NCI-H510A (cell line): ENCODE data around the gene SLC39A9.
A peak's percentile ranks its signal among the peaks of the same experiment; 100 is the strongest.
"Not testable (repeated sequence)": the region's sequence is repeated elsewhere in the genome, so short reads cannot be mapped to it uniquely, and the experiment has no call there.

ENCODE experiments used
- DNase-seq: peaks from one replicate; lab custom pipeline; 2025; lab: John Stamatoyannopoulos, UW

The SLC39A9 gene

DNA sequence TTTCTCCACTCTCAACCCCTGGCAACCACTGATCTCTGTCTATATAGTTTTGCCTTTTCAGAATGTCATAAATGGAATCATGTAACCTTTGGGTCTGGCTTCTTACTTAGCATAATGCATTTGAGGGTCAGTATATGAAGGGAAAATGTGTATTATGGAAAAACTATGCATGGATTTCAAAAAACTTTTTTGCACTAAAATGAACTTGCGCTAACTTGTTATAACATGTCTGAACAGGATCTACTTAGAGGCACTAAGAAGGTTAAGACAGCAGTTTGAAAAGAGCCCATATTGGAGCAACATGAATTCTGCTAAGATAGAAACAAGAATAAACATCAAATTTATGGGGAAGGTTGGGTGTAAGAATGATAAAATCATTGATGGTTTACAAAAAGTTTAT lies 29.1 kb downstream of the SLC39A9 start:
- DNase-seq, result no peak

DNA sequence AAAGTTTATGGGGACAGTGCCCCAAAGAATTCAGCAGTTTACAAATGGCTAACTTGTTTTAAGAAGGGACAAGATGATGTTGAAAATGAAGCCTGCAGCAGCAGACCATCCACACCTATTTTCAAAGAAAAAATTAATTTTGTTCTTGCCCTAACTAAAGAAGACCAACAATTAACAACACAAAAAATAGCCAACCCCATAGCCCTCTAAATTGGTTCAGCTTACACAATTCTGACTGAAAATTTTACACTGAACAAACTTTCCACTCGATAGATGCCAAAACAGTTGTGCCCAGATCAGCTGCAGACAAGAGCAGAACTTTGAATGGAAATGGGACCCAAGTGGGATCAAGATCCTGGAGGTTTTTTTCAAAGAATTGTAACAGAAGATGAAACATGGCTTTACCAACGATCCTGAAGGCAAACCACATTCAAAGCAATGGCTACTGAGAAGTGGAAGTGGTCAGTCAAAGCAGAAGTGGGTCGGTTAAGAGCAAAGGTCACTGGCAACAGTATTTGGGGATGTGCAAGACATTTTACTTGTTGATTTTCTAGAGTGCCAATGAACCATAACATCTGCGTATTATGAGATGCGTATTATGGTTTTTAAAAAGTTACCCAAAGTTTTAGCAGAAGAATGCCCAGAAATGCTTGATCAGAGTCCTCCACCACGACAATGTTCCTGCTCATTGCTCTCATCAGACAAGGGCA lies 30.0 kb downstream of the SLC39A9 start:
- DNase-seq, result no peak

DNA sequence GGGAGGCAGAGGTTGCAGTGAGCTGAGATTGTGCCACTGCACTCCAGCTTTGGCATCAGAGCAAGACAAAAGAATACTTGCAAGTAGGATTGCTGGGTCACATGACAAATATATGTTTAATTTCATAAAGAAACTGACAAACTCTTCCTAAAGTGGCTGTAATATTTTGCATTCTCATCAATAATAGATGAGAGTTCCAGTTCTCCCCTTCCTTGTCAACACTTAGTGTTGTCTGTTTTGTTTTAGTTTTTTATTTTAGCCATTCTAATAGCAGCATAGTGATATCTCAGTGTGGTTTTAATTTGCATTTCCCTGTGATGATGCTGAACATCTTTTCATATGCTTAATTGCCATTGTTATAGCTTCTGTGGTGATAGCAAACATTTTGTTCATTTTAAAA lies 31.2 kb downstream of the SLC39A9 start:
- DNase-seq, result no peak

DNA sequence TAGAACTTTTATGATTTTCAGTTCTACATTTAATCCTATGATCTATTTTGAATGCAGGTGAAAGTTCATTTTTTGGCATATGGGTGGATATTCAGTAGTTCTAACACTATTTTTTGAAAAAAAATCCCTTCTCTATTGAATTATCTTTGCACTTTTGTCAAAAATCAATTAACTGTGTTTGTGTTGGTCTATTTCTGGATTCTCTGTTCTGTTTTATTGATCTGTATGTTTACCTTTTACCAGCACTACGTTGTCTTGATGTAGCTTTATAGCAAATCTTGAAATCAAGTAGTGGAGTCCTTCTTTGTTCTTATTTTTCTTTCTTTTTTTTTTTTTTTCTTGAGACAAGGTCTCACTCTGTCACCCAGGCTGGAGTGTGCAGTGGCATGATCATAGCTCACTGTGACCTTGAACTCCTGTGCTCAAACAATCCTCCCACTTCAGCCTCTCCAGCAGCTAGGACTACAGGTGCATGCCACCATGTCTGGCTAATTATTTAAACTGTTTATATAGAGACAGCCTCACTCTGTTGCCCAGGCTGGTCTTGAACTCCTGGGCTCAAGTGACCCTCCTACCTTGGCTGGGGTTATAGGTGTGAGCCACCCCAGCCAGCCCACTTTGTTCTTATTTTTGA lies 31.9 kb downstream of the SLC39A9 start:
- no peak for DNase-seq

DNA sequence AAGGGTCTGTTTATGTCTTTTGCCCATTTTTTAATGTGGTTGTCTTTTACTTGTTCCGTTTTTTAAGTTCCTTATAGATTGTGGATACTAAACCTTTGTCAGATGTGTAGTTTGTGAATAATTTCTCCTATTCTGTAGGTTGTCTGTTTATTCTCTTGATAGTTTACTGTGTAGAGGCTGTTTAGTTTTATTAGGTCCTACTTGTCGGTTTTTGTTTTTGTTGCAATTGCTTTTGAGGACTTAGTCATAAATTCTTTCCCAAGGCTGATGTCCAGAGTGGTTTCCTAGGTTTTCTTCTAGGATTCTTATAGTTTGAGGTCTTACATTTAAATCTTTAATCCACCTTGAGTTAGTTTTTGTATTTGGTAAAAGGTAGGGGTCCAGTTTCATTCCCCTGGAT lies 33.9 kb downstream of the SLC39A9 start:
- DNase-seq, result no peak

DNA sequence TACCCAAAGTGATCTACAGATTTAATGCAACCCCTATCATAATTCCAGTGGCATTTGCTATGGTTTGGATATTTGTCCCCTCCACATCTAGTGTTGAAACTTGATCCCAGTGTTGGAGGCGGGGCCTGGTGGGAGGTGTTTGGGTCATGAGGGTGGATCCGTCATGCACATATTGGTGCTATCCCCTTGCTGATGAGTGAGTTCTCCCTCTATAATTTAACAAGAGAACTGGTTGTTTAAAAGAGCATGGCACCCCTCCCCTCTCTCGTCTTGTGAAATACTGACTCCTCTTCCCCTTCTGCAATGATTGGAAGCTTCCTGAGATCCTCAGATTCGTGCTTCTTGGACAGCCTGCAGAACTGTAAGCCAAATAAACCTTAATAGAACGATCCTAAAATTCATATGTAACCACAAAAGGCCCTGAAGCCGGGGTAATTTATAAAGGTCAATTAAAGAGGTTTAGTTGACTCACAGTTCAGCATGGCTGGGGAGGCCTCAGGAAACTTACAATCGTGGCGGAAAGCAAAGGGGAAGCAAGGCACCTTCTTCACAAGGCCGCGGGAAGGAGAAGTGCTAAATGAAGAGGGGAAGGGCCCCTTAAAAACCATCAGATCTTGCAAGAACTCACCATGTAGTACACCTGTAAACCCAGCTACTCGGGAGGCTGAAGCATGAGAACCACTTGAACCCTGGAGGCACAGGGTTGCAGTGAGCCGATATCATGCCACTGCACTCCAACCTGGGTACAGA lies 41.2 kb downstream of the SLC39A9 start:
- DNase-seq, result no peak

DNA sequence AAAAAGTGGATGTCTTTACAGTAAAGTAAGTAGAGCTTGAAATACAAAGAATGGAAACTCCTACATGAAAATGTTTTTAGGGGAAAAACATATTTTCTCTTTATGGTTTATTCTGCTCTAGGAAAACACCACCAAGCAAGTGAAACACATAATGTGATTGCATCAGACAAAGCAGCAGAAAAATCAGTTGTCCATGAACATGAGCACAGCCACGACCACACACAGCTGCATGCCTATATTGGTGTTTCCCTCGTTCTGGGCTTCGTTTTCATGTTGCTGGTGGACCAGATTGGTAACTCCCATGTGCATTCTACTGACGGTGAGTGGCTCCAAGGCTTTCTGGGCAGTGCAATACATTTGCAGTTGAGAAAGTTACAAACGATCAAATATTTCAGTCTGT lies 43.5 kb downstream of the SLC39A9 start:
- no peak for DNase-seq

DNA sequence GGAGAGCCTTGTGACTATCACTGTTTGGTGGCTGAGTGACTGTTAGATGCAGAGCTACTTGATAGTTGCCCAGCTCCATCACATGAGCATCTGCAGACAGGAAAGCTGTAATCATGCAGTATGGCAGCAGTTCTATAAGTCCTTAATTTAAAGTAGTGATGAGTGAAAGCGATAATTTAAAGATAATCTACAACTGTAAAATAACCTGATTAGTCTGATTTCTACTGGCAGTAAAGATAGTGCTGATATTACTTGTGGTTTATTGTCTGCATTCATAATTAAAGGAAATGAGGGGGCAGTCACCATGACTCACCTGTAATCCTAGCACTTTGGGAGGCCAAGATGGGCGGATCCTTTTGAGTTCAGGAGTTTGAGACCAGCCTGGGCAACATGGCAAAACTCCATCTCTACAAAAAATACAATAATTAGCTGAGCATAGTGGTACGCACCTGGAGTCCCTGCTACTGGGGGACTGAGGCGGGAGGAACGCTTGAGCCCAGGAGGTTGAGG lies 44.9 kb downstream of the SLC39A9 start:
- DNase-seq, result no peak

DNA sequence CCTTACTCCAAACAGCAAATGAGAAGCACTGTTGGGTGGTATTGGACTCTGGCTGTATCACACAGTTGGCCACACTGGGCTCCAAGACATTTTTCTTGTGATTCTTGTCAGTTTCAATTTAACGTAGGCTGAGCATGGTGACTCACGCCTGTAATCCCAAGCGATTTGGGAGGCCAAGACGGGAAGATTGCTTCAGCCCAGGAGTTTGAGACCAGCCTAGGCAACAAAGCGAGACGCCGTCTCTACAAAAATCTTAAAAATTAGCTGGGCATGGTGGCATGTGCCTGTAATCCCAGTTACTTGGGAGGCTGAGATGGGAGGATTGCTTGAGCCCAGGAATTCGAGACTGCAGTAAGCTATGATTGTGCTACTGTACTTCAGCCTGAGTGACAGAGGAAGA lies 50.7 kb downstream of the SLC39A9 start:
- DNase-seq, result no peak

DNA sequence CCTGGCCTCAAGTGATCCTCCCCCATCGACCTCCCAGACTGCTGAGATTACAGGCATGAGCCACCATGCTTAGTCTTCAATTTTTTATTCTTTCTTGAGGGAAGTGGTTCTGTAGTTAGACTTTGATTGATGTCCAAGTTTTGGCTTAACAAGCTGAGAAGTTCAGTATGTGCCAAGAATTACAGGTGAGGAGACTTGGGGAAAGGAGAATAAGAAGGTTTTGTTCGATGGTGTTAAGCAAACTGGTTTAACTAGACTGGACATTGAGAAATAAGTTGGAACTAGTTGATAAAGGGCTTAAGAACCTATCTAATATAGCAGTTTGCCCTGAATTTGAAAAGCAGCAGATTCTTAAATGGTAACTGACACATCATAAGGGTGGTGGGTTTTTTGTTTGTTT lies 53.4 kb downstream of the SLC39A9 start:
- DNase-seq, result no peak

DNA sequence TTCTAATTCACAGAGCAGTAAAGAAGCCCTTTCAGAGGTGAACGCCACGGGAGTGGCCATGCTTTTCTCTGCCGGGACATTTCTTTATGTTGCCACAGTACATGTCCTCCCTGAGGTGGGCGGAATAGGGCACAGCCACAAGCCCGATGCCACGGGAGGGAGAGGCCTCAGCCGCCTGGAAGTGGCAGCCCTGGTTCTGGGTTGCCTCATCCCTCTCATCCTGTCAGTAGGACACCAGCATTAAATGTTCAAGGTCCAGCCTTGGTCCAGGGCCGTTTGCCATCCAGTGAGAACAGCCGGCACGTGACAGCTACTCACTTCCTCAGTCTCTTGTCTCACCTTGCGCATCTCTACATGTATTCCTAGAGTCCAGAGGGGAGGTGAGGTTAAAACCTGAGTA lies 59.9 kb downstream of the SLC39A9 start:
- DNase-seq, result no peak

DNA sequence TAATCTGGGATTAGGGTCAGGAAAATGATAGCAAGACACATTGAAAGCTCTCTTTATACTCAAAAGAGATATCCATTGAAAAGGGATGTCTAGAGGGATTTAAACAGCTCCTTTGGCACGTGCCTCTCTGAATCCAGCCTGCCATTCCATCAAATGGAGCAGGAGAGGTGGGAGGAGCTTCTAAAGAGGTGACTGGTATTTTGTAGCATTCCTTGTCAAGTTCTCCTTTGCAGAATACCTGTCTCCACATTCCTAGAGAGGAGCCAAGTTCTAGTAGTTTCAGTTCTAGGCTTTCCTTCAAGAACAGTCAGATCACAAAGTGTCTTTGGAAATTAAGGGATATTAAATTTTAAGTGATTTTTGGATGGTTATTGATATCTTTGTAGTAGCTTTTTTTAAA lies 60.6 kb downstream of the SLC39A9 start:
- DNase-seq, result no peak

DNA sequence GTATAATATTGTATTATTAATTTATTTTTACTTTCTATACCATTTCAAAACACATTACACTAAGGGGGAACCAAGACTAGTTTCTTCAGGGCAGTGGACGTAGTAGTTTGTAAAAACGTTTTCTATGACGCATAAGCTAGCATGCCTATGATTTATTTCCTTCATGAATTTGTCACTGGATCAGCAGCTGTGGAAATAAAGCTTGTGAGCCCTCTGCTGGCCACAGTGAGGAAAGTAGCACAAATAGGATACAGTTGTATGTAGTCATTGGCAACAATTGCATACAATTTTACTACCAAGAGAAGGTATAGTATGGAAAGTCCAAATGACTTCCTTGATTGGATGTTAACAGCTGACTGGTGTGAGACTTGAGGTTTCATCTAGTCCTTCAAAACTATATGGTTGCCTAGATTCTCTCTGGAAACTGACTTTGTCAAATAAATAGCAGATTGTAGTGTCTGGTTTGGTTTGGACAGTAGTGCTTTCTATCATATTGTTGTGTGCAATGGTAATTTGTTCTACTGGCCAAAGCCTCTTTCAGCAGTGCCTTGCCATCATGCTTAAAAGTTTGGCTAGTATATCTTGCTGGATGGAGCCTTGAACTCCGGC lies 61.7 kb downstream of the SLC39A9 start:
- peak; percentile 18 for DNase-seq

DNA sequence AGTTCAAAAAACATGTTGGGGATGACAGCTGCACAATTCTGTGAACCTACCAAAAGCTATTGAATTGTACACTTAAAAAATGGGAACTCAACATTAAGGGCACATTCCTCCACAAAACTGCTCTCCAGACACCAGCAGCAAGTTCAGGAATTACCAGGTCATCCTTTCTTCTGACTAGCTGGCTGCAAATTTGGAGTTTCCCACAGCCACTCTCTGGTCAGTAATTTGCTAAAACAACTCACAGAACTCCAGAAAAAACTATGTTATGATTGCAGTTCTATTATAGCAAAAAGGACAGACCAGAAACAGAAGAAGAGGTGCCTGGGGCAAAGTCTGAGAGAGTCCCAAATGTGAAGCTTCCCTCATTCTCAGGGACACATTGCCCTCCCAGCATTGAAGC lies 65.9 kb downstream of the SLC39A9 start:
- no peak for DNase-seq

DNA sequence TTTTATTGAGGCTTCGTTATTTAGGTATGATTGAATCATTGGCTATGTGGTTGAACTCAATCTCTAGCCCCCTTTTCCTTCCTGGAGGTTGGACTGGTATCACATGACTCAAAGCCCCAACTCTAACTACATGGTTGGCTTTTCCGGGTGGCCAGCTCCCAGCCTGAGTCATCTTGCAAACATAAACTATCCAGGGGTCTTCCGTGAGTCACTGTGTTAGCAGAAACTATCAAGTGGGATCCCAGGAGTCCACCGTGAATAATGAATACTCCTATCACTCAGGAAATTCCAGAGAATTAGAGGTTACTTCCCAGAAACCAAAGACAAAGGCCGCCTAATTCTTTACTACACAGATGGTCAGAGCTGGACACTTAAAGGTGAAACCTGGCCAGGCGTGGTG lies 66.3 kb downstream of the SLC39A9 start:
- no peak for DNase-seq

DNA sequence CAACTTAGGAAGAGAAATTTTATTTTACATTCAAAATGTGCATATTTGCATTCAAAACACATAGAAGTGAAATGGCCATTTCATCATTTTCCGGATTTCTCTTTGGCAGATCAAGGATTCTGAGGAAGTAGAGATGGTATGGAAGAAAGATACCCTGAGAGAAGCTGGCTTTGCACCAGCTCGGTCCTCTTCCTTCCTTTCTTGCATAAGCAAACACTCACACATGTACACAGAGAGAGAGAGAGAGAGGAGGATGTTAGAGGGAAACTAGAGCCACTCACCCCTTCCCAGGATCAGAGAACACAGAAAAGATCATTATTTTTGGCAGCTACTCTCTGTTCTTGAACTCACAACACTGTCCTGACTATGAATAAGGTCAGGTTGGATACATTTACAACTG lies 70.5 kb downstream of the SLC39A9 start:
- no peak for DNase-seq

DNA sequence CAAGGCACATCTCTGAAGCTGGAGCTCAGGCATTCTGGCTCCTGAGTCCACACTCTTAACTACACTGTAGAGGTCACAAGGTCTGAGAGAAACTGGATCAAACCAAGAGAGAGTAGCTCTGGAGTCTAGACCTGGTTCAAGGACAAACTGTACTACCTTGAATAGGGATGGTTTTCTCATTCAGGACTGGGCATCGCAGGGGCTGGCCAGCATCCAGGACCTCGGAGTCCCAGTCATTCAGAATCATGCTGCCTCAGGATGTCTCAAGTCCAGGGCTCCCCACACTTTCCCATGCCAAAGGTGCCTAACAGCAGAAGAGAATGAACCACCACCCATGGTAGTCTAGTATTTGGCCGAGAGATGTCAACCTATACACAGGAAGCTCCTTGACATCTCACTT lies 72.9 kb downstream of the SLC39A9 start:
- DNase-seq, result no peak

DNA sequence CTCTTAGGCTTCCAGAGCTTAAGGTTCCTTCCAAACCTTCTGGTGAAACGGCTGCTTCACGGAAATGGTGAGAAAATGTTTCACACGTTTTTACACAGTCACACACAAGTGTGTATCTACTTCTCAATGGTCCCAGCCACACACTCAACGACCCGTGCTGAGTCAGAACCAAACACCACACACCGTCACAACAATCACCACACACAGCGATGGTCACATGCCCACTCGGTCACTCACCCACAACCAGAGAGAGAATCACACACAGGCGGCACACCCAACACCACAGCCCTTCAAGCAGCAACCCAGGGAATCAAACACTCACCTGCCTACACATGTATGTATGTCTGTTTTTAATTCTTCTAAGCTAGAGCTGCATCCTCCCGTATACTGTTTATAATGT lies 73.4 kb downstream of the SLC39A9 start:
- DNase-seq, result no peak

DNA sequence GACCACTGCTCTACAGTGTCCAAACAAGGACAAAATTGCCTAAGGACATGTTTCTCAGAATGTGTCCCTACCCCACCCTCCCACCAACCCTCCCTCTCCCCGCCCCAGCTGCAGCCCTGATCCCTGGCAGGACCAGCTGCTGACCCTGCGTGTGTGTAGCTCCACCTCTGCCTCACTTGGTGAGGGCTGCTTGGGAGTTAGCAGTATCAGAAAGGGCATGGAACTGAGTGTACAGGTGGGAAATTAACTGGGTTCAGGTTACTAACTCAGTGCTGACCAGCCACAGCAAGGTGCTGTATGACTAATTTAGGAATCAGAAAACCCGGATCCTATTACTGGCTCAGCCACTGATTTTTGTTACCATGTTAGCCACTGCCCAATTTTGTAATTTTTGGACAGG lies 74.8 kb downstream of the SLC39A9 start:
- DNase-seq, result no peak

DNA sequence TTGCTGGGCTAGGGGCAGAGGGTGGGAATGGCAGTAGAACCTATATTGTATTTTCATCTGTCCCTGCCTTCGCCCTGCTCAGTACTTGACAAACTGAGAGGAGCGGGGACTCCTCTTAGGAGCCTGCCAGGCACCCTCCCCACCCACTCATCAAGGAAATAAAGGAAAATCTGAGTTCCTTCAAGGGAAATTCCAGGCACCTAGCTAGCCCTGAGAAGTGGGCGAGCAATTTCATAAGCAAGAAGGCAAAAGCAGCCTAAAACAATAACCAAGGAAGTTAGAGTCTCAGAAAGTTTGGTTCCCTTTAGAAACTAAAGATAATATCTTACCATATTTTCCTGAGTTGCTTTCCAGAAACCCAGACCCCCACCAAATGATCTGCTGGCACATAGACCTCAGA lies 75.5 kb downstream of the SLC39A9 start:
- no peak for DNase-seq

DNA sequence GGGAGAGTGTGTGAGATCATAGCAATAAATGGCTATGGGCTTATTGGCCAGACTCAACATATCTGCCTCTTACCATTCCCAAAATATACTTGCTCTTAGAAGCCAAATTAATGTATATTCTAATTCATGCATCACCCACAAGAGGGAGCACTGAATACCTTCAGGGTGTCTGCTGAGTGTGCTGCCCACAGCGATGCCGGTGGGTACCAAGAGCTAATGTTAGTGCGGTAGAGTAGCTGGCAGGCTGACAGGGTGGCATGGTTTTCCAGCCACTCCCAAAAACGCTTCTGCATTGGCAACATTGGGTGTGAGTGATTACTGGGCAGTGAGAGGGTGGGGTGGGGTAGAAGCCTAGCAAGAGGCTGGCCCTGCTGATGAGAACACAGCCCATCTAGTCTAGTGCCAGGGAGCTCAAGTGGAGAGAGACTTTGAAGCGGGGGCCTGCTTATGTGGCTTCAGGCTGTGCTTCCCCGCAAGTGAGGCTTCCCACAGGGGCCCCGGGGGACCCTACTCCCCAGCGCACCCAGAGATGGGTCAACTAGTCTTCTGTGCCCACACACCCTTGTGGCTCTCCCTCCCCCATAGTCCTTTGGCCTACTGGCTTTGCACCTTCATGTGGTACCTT lies 76.8 kb downstream of the SLC39A9 start:
- DNase-seq, result peak; percentile 6

DNA sequence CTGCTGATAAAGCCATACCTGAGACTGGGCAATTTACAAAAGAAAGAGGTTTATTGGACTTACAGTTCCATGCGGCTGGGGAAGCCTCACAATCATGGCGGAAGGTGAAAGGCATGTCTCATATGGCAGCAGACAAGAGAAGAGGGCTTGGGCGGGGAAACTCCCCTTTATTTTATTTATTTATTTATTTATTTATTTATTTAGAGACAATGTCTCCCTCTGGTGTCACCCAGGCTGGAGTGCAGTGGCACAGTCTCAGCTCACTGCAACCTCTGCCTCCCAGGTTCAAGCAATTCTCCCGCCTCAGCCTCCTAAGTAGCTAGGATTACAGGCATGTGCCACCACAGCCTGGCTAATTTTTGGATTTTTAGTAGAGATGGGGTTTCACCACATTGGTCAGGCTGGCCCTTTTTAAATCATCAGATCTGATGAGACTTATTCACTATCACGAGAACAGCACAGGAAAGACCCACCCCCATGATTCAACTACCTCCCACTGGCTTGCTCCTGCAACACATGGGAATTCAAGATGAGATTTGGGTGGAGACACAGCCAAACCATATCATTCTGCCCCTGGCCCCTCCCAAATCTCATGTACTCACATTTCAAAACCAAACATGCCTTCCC lies 78.4 kb downstream of the SLC39A9 start:
- DNase-seq, result not testable (repeated sequence)
